GM12892 (cell line): ENCODE data around the gene VAMP4.

Source experiments
- POLR2A ChIP-seq: IDR thresholded peaks from 2 replicates; pipeline ENCODE4 v1.6.1; 2011; ENCODE audit warnings: low read depth, low read length, control low read depth
- POLR2AphosphoS5 ChIP-seq: IDR thresholded peaks from 2 replicates; pipeline ENCODE4 v1.6.1; 2011; ENCODE audit warnings: low read depth, low read length, control low read depth
- TAF1 ChIP-seq: IDR thresholded peaks from 2 replicates; pipeline ENCODE4 v1.6.1; 2011; ENCODE audit warnings: low read depth, mild to moderate bottlenecking, control low read depth, low read length, borderline replicate concordance

GRCh38 chr1:171751221-171751620, 9.4 kb upstream of the VAMP4 start:
- no peak for TF ChIP-seq POLR2A
- no peak for TF ChIP-seq POLR2AphosphoS5
- no peak for TF ChIP-seq TAF1
